Measurements from ENCODE around the gene KRTAP10-5.

The KRTAP10-5 gene

DNA sequence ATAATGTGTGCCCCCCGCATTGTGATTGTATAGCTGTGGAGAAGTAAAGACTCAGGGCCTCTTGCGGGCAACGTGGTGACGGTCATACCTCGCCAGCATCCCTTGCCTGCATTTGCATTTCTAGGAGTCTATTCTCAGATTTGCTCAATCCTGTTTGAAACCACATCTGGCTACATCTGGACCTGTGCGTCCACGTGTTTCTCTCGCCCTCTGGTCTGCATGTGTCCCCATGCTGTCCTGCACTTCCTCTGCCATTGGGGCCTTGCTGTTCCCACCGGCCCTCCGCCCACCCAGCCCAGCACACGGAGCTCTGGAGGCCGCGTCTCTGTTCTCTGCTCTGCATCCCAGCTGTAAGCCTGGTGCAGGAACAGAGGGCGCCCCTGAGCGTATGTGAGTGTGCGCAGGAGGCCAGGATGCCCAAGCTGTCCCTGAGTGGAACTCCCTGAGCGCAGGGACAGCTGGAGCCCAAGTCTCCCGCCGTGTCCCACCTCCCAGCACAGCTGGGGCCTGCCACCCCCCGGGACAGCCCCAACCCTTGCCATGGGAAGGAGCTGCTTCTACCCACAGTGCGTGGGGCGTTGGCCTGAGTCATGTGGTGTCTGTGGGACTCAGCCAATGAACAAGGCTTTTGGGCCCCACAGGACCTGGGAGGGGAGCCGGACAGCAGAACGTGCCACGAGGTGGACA lies 30.7 kb downstream of the KRTAP10-5 start:
- no peak for DNase-seq (ENCODE audit: low read depth)

DNA sequence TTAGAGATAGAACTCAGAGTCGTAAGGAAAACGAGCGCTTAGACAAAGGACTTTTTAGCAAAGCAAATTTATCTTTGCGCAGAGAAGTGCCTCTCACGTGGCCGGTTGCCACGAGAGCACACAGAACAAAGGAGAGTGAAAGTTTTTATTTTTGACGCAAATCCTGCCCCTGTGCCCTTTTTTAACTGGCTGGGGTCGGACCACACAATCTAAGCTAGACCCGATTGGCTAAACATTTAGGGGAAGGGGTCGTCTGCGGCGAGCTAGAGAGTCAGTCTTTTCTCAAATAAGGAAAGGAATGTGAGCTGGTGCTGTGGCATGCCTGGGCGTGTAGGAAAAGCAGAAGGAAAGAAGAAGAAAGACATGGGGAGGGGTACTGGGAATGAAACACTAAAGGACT lies 31.5 kb downstream of the KRTAP10-5 start:
- DNase-seq (ENCODE audit: low read depth) = no peak

DNA sequence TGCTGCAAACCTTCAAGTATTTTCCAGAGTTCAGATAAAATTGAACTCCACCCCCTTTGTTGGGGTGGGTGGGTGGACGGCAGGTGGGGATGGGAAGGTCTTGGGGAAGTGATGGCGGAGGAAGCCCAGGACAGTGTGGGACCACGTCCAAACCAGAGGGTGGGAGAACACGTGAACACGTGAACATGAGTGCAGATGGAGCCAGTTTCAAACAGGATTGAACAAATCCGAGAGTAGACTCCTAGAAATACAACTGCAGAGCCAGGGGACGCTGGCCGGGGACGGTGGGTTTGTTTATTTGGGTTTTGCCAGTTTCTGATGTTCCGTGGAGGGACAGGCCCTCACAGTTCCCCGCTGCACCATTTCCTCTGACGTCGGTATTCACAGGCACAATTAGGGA lies 32.0 kb downstream of the KRTAP10-5 start:
- no peak for DNase-seq (ENCODE audit: low read depth)

DNA sequence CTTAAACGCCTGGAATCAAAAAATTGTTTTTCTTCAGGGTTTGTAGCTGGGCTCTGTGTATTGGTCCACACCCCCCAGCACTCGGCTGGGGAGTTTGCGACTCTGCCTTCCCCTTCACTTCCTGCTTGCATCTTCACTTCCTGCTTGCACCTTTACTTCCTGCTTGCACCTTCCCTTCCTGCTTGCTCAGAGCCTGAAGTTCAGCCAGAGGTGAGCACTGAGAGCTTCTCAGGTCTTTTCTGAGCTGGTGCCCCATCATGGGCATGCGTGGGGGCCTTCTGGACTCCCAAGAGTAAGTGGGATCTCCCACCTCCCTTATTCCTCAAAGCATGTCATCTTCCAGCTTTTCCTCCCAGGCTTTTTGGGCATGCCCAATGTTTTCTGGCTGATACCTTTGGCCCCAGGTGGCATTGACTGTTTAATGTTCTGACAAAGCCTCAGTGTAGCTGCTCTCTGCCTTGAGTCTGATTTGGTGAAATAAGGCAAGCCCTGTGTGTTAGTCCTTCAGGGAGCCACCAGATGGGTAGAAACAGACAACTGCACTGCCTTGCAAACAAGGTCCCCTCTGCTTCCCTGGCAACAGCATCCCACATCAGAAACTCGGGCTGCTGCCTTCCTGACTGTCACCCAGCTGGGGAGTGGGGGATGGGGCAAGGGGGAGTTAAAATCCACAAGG lies 32.6 kb downstream of the KRTAP10-5 start:
- DNase-seq (ENCODE audit: low read depth) = no peak

DNA sequence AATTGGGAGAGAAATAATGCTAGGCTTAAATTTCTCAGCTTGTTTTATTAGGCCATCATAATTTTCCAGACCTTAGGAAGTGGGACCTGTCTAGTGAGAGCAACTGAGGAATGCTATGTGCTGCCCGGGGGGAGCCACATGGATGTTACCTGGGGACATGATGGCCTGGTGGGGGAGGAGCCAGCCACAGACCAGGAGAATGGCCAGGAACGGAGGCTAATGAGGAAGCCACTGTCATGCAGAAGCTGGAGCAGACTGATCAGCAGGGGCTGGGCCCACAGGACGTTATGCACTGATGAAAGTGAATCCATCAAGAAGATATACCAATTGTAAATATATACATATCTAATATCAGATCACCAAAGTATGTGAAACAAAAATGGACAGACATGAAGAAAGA lies 35.8 kb downstream of the KRTAP10-5 start:
- DNase-seq (ENCODE audit: low read depth) = no peak

DNA sequence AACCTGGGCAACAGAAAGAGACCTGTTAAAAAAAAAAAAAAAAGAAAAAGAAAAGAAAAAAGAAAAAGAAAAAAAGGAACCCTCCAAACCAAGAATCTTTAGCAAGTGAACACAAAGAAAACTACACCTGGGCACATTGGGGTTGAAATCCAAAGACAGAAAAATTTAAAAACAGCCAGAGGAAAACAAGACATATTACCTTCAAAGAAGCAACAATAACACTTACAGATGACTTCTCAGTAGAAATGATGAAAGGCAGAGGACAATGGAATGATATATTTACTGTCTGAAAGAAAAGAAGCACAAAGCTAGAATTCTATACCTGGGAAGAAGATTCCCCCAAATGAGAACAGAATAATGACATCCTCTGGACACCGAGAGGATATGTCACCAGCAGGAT lies 37.7 kb downstream of the KRTAP10-5 start:
- DNase-seq (ENCODE audit: low read depth) = no peak

DNA sequence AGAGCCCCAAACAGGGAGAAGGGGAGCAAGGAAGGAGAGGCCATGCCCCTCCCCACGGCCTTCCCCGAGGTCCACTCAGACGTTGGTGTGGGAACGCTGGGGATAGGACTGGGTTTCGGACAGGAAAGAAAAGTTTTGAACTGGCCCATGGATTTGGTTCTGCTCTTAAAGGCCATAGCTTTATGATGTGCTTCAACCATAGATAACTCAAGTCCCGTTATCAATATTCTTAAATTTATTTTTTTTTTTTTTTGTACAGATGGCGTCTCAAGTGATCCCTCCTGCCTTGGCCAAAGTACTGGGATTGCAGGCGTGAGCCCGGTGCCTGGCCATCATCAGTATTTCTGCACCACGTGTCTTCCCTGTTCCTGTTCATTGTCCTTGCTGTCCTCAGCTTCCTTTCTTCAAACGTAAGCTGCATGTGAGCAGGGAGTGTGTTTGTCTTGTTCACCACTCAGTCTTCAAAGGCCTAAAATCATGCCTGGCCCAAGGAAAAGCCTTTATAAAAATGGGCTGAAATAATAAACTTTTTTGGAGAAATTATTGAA lies 39.6 kb downstream of the KRTAP10-5 start:
- no peak for DNase-seq (ENCODE audit: low read depth)

DNA sequence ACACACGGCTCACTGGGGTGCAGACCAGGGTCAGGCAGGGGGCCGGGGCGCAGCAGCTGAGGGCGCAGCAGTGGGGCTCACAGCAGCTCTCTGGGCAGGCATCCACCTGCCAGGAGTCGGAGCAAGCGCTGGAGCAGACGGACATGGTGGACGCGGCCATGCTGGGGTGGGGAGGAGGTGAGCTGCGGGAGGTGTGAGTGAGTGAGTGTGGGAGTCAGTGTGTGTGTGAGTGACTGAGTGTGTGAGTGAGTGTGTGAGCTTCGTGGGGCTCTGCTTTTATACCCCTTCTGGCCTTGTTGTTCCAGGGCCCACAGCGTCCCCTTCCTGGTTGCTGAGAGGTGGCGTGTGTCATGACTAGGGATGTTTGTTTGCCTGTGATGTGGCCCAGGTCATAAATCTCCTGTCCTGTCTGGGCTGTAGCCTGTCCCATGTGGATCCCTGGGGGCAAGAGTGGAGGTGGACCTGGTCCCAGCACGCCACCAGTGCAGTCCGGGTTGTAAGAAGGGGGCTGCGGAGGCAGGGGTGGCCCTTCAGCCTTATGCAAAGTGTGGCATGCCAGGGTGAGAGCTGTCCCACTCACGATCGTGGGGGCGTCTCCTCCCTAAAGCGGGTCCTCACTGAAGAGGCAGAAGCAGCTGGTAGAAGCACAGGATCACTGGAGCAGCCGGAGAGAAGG lies 40.3 kb downstream of the KRTAP10-5 start, which contains the start of gene KRTAP10-1:
Gene KRTAP10-1, minus strand, starts transcription at position 205 of the 676 bp plus-strand sequence. Its CDS starts 45 bp downstream, at position 160.
- no peak for DNase-seq (ENCODE audit: low read depth)

DNA sequence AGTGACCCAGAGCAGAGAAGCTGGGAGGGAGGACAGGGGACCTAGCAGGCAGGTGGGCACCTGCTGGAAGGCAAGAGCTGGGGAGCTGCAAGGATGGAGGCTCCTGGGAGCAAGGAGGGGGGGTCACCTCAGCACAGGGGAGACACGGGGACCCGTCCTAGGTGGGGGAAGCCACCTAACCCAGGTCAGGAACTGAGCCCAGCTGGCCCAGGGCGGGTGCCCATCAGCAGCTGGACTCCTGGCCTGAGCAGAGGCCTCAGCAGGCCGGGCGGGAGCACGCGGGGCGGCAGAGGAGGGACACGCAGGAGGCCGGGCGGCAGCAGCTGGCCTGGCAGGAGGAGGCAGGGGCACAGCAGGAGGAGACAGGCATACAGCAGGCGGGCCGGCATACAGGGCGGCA lies 41.4 kb downstream of the KRTAP10-5 start:
- no peak for DNase-seq (ENCODE audit: low read depth)

DNA sequence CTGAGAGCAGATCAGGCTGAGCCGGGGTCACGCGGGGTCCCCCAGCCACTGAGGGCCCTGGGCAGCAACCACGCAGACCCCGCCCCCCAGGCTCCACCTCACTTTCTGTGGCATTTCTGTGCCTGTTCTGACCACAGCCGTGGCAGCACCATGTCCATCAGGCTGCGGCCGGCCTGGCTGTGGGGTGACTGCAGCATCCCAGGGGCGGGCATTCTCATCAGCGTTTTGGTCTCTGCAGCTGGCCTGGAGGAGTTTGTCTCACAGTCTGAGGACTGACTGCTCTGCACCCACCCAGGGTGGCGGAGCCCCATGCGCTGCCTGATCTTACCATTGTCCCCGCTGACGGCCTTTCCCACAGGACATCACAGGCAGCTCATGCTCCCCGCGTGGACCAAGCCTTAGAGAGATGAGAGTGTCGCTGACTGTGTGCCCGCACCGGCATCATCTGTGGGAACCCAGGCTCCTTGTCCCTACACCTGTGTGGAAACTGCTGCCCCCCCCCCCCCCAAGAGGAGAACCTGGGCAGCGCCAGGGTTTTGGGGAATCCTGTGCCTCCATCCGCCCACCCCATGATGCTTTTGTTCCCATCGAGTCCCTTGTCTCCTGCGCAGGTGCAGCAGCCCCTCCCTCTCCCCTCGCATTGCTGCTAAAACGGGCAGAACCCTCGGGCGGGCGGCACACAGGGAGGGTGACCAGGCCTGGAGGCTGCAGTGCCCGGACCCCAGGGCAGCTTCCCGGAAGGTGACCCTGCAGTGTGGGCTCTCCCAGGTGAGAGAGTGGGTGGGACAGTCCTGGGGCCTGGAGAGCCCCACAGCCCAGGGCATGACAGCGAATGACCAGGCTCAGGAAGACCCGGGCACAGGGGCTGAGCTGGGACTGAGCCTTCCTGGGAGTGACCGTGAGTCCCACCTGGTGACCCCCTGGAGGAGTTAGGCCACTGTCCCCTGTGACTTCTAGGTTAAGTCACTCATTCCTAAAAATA lies 42.2 kb downstream of the KRTAP10-5 start:
- no peak for DNase-seq (ENCODE audit: low read depth)

DNA sequence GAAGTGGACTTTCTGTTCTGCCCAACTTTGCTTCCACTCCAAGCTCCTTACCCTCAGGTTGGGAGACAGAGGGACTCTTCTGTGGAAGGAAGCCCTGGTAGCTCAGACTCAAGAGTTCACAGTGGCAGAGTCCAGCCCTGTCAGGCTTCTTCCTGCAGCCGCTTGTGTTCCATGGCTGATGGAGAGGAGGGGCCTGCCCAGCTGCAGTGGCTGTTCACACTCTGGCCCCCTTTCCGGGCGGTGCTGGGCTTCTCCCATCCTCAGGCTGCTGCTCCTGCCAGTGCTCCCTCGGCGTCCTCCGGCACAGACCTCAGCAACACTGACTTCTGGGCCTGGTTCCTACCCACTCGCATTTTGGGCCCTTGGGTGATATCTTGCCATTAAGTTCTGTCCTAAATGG lies 44.4 kb downstream of the KRTAP10-5 start:
- no peak for DNase-seq (ENCODE audit: low read depth)

DNA sequence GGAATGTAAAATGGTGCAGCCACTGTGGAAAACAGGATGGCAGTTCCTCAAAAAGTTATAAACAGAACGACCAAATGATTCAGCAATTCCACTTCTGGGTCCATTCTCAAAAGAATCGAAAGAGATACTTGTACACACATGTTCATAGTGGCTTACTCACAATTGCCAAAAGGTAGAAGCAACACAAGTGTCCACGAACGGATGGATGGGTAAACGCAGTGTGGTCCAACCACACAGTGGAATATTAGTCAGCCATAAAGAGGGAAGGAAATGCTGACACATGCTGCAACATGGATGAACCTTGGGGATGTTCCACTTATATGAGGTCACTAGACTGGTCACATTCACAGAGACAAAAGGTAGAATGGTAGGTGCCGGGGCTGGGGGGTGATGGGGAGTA lies 45.7 kb downstream of the KRTAP10-5 start:
- no peak for DNase-seq (ENCODE audit: low read depth)

DNA sequence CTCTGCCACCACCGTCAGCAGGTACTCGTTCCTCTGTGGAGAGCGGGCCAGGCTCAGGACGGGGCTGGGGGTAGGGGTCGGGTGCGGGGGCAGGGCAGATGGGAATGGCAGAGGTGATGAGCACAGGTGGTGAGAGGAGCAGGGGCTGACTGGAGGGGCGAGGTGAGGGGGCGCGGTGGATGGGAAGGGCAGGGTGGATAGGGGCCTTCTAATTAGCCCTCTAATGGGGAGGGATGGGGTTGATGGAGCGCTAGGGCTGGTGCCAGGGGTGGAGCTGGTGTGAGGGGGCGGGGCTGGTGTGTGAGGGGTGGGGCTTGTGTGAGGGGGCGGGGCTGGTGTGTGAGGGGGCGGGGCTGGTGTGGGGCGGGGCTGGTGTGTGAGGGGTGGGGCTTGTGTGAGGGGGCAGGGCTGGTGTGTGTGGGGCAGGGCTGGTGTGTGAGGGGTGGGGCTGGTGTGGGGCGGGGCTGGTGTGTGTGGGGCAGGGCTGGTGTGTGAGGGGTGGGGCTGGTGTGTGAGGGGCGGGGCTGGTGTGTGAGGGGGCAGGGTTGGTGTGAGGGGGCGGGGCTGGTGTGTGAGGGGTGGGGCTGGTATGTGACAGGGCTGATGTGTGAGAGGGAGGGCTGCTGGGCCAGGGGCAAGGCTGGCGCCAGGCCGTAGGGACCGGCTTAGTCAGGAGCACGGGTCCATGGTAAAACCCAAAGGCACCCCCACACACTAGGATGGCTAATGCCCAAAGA lies 46.3 kb downstream of the KRTAP10-5 start:
- DNase-seq (ENCODE audit: low read depth) = no peak

DNA sequence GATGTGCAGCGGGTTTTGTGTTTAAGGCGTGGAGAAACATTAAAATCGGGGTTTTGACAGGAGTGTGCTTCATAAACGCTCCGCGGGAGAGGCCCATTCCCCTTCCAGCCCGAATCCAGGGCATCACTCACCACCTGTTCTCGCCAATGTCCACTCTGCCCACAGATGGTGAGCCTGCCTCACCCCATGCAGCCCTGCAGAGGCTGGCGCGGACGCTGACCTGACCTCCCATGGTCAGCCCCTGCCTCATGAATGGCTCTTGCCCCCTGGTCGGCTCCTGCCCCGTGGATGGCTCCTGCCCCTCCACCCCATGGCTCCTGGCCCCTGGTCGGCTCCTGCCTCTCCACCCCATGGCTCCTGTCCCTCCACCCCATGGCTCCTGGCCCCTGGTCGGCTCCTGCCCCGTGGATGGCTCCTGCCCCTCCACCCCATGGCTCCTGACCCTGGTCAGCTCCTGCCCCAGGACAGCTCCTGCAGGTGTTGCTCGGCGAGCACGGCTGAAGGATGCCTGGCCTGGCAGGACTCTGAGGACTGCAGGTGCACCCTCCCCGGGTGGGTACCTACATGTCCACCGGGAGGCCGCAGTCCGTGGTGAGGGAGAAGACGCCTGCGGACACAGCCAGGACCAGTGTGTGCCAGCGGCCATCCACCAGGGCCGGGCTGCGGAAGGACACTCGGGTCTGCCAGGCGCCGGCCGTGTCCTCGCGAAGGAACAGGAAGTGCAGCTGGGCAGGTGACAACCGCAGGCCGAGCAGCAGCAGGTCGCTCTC lies 47.1 kb downstream of the KRTAP10-5 start:
- no peak for DNase-seq (ENCODE audit: low read depth)

DNA sequence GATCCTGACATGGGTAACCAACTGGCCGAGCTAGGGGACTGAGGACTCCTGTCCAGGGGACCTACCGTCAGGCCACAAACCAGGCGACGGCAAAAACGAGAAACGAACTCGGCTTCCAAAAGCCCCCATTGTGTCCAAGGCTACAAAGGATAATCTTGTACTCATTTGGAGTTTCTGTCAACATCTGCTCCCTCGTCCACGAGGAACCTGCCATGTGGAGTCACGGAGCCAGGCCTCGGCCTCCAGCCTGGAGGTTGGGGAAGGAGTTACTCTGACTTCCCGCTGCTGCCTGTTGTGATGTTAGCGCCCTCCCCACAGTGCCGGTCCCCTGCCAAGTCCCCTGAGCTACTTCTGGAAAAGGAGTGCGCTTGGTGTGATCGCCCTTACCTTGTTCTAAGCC lies 47.7 kb downstream of the KRTAP10-5 start:
- DNase-seq (ENCODE audit: low read depth) = no peak

DNA sequence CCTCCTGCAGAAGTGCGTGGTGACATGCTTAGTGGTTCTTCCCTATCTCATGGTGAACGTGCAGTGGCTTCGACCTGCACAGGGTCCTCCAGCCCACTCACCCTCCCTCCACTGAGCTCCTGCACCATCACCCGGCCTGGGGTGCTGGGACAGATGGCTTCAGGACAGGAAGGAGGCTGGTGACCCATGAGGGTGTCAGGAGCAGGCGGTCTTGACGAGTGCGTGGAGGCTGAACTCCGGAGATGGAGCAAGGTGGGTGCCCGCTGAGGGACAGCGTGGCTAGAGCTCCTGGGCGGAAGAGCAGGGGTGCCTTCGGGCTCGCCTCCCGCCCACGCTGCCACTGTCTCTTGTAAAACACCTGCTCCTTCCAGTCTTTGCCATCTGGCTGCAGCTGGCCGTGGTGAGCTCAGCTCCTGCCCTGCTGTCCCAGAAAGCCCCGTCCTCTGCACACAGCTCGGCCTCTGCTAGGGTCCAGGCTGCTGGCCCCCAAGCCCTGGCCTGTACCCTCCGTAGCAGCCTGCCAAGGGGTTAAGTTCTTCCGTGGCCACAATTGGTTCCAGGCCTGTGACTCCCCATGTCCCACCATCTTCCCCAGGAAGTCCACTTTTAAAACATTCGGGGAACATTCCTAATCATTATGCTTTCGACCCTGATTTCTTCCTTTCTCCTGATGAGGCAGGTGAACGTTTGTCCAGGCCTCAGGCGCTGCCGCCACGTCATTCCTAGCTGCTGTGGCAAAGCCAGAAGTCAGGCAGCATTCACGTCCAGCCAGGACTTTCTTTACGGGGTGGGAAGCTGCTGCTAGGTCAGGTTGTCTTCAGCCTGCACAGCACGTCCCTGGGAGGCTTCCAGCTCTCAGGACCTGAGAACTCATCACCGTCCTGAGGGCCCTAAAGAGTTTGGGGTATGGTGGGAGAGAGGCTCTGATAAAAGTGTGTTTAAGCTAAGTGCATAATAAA lies 48.5 kb downstream of the KRTAP10-5 start:
- DNase-seq (ENCODE audit: low read depth) = no peak

DNA sequence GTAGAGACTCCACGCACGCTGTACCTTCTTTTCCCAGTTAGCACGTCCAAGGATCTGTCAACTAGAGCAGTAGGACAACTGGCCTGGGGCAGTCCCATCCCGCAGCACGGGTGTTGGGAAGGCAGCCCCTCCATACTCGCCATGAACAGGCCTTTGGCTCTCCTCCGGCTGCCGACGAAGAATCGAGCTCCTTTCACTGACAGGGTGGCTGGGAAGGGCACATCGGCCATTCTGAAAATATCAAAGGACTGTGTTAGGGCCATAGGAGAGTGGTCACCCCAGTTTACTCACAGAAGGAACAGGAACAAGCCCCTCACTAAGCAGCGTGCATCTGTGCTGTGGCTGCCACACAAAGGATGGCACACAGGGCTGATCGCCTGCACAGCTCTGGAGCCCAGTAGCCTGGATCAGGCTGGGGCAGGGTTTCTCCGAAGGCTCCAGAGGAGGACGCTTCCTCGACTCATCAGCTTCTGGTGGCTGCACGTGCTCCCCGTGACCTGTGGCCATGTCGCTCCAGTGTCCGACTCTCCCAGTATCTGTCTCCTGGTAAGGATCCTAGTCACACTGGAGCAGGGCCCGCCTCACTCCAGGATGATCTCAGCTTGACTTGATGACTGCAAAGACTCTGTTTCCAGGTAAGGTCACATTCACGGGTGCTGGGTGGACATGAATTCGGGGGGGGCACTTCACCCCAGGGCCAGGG lies 49.4 kb downstream of the KRTAP10-5 start:
- no peak for DNase-seq (ENCODE audit: low read depth)

DNA sequence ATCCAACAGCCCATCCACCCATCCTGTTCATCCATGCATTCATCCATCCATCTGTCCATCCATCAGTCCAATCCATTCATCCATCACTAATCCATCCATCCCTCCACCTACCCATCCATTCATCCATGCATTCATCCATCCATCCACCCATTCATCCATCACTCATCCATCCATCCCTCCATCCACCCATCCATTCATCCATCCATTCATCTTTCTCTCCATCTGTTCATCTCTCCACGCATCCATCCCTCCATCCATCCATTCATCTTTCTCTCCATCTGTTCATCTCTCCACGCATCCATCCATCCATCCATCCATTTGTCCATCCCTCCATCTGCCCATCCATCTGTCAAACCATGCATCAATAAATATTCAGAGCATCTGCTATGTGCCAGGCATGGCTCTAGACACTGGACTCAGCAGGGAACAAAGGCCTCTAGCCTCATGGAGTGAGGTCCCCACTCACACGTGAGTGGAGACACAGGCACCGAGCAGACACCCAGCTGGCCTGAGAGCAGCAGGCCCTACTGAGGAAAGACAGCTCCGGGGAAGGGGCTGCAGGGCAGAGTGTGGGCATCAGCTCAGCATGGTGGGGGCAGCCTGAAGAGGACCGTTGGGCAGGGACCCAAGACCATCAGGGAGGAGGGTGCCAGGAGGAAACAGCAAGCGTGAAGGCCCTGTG lies 50.0 kb downstream of the KRTAP10-5 start:
- DNase-seq (ENCODE audit: low read depth) = no peak
